CD14-positive monocyte (primary cell): ENCODE data around the gene HCST. TPM values are rescaled to one million over a fixed set of nuclear protein-coding genes. Genes with fewer than 3 reads are reported as not detected.

ENCODE experiments used
- DNase-seq, 3 donors: peaks; one replicate each; pipeline ENCODE4 v3.0.0-alpha.2; 2011 to 2022
- H2AFZ ChIP-seq: 2 replicates; pipeline ENCODE4 v1.6.0; 2012; ENCODE audit warnings: mild to moderate bottlenecking, low read depth, low read length, inconsistent platforms; ENCODE audit not compliant: insufficient read depth, poor library complexity, severe bottlenecking
- H3K27ac ChIP-seq, 2 donors: 1 replicate in 1 of 2; 2 replicates in 1 of 2; pipeline ENCODE4 v1.5.1; 2012 to 2013; ENCODE audit warnings: low read length in 2 of 2, control low read depth in 1 of 2, inconsistent platforms in 1 of 2, low read depth in 1 of 2, mild to moderate bottlenecking in 1 of 2
- H3K27me3 ChIP-seq, 2 donors: one replicate each; pipeline versions ENCODE4 v1.6.0 to v1.6.1; 2011 to 2013; ENCODE audit warnings: low read length in 2 of 2; ENCODE audit not compliant: control insufficient read depth in 2 of 2, insufficient read depth in 2 of 2
- H3K36me3 ChIP-seq, 2 donors: replicated peaks in 1 of 2; 1 replicate in 1 of 2; 2 replicates in 1 of 2; pipeline versions ENCODE4 v1.5.1 to v1.6.1; 2012 to 2013; ENCODE audit warnings: low read length in 2 of 2, control low read depth in 1 of 2, inconsistent platforms in 1 of 2, mild to moderate bottlenecking in 1 of 2; ENCODE audit not compliant: insufficient read depth in 2 of 2, control insufficient read depth in 1 of 2
- H3K4me1 ChIP-seq, 2 donors: 1 replicate in 1 of 2; 2 replicates in 1 of 2; pipeline versions ENCODE4 v1.5.1 to v1.6.1; 2012 to 2013; ENCODE audit warnings: low read length in 2 of 2, control low read depth in 1 of 2, inconsistent platforms in 1 of 2, mild to moderate bottlenecking in 1 of 2, moderate library complexity in 1 of 2; ENCODE audit not compliant: insufficient read depth in 2 of 2, control insufficient read depth in 1 of 2
- H3K4me2 ChIP-seq: replicated peaks from 2 replicates; pipeline ENCODE3; 2012; ENCODE audit warnings: low read length, moderate library complexity, mild to moderate bottlenecking; ENCODE audit not compliant: poor library complexity, severe bottlenecking; ENCODE audit errors: extremely low read depth
- H3K4me3 ChIP-seq, 3 experiments: fragments of 200-600 bp in 1 of 3; sonication (generic) in 1 of 3; replicated peaks in 1 of 3; 1 replicate in 2 of 3; 2 replicates in 1 of 3; pipeline ENCODE4 v1.5.1; 2011 to 2013; ENCODE audit warnings: low read length in 3 of 3, mild to moderate bottlenecking in 3 of 3, control low read depth in 2 of 3, low read depth in 2 of 3, inconsistent platforms in 1 of 3, moderate library complexity in 1 of 3
- H3K79me2 ChIP-seq: 2 replicates; pipeline ENCODE4 v1.6.0; 2012; ENCODE audit warnings: mild to moderate bottlenecking, control low read depth, inconsistent platforms, low read length, moderate library complexity; ENCODE audit not compliant: insufficient read depth
- H3K9ac ChIP-seq: 2 replicates; pipeline ENCODE4 v1.6.0; 2017; ENCODE audit warnings: low read length, mild to moderate bottlenecking; ENCODE audit not compliant: insufficient read depth, poor library complexity, severe bottlenecking
- H3K9me3 ChIP-seq, 2 donors: replicated peaks in 1 of 2; 1 replicate in 1 of 2; 2 replicates in 1 of 2; pipeline versions ENCODE4 v1.5.1 to v1.6.1; 2012 to 2013; ENCODE audit warnings: low read length in 2 of 2, control low read depth in 1 of 2; ENCODE audit not compliant: control insufficient read depth in 1 of 2, insufficient read depth in 1 of 2
- H4K20me1 ChIP-seq: 2 replicates; pipeline ENCODE4 v1.6.0; 2012; ENCODE audit warnings: mild to moderate bottlenecking, low read length, control low read depth, moderate library complexity; ENCODE audit not compliant: insufficient read depth
- H3K27ac Mint-ChIP-seq, 7 donors: one replicate each; pipeline ENCODE4 v1.8.0; 2020; ENCODE audit warnings: mild to moderate bottlenecking in 7 of 7, mixed read lengths in 7 of 7, moderate library complexity in 6 of 7, inconsistent platforms in 2 of 7
- H3K27me3 Mint-ChIP-seq, 3 donors: one replicate each; pipeline ENCODE4 v1.8.0; 2021 to 2022; ENCODE audit warnings: low read depth in 3 of 3, mild to moderate bottlenecking in 3 of 3, mixed read lengths in 3 of 3, moderate library complexity in 3 of 3, inconsistent platforms in 1 of 3
- H3K36me3 Mint-ChIP-seq, 2 donors: one replicate each; pipeline ENCODE4 v1.8.0; 2020; ENCODE audit warnings: mixed read lengths in 2 of 2, inconsistent platforms in 1 of 2, mild to moderate bottlenecking in 1 of 2
- H3K4me1 Mint-ChIP-seq: one replicate; pipeline ENCODE4 v1.8.0; 2020; ENCODE audit warnings: mild to moderate bottlenecking, mixed read lengths
- H3K4me3 Mint-ChIP-seq, 2 donors: one replicate each; pipeline ENCODE4 v1.8.0; 2020; ENCODE audit warnings: mild to moderate bottlenecking in 2 of 2, mixed read lengths in 2 of 2, moderate library complexity in 1 of 2
- H3K9me3 Mint-ChIP-seq, 7 donors: one replicate each; pipeline ENCODE4 v1.8.0; 2020 to 2022; ENCODE audit warnings: mixed read lengths in 7 of 7, mild to moderate bottlenecking in 6 of 7, moderate library complexity in 6 of 7, inconsistent platforms in 2 of 7
- CTCF ChIP-seq: fragments of 200-600 bp; IDR thresholded peaks from one replicate; pipeline ENCODE4 v1.8.0; 2022; ENCODE audit warnings: antibody characterized with exemption, mild to moderate bottlenecking
- WGBS: methylation state at CpG from one replicate; pipeline ENCODE4 v1.1.5; 2013; ENCODE audit warnings: missing lambda C conversion rate; ENCODE audit not compliant: insufficient coverage; 5-methylcytosine and 5-hydroxymethylcytosine counted together
- intact Hi-C, 2 donors: fragments of 100-400 bp; cut with micrococcal nuclease; formaldehyde crosslinking; loops; one replicate each; pipeline versions ENCODE4 v1.15.0 to v1.15.1; 2023
- polyA plus RNA-seq, 3 donors: library from polyadenylated mRNA; depleted of rRNA in 1 of 3; unstranded in 2 of 3; stranded (reverse) in 1 of 3; fragments of 300-500 nt in 2 of 3; fragments of >200 nt in 1 of 3; fragmentation: Illumina TruSeq in 2 of 3; gene quantifications; 1 replicate in 2 of 3; 2 replicates in 1 of 3; pipeline ENCODE4 v1.2.3, GENCODE V29; 2012 to 2021

Gene HCST
- polyA plus RNA-seq, 3 donors = 264 to 829 (median 594) TPM

- Histone ChIP-seq H3K9ac (no peak overlapping the region), H3K27me3 (peaks cover 10 to 23% of the 10 kb centered on the region in 2 donors), H2AFZ (no peak overlapping the region), H3K4me3 (no peak overlapping the region), H3K4me2 (no peak overlapping the region), H3K36me3 (no peaks in the 10 kb centered on the region), H3K79me2 (no peaks in the 10 kb centered on the region), H3K9me3 (no peaks in the 10 kb centered on the region), H4K20me1 (no peaks in the 10 kb centered on the region), H3K4me1 (peaks cover 0 to 3% of the 10 kb centered on the region in 2 donors), H3K27ac (no peak overlapping the region)
- no peak for DNase-seq
- no peak overlapping the region for H3K4me3 Mint-ChIP-seq
- H3K4me1 Mint-ChIP-seq = peaks cover 5% of the 10 kb centered on the region
- intact Hi-C loops = no loop called here
- 93% methylated on average over 3 of the region's 4 CpGs for WGBS
- TF ChIP-seq CTCF = no peak
- H3K36me3 Mint-ChIP-seq = peaks cover 0 to 2% of the 10 kb centered on the region in 2 donors
- H3K27me3 Mint-ChIP-seq = peaks cover 23 to 29% (median 29%) of the 10 kb centered on the region in 3 donors
- H3K9me3 Mint-ChIP-seq = no peaks in the 10 kb centered on the region
- no peak overlapping the region for H3K27ac Mint-ChIP-seq
Measured at GRCh38 chr19:35940839-35941238, 38.5 kb downstream of the HCST start.

GRCh38 chr19:35942235-35942634 is 39.9 kb downstream of the HCST start:
- peaks cover under 1% of the 10 kb centered on the region for H3K4me1 Mint-ChIP-seq
- Histone ChIP-seq H3K36me3 (no peaks in the 10 kb centered on the region), H4K20me1 (no peaks in the 10 kb centered on the region), H3K27ac (no peak overlapping the region), H2AFZ (no peak overlapping the region), H3K79me2 (no peaks in the 10 kb centered on the region), H3K9me3 (no peaks in the 10 kb centered on the region), H3K27me3 (peaks cover under 1 to 12% of the 10 kb centered on the region in 2 donors), H3K4me2 (no peak overlapping the region), H3K4me3 (no peak overlapping the region), H3K4me1 (no peaks in the 10 kb centered on the region), H3K9ac (no peak overlapping the region)
- H3K27me3 Mint-ChIP-seq = peaks cover 14 to 20% (median 18%) of the 10 kb centered on the region in 3 donors
- no peaks in the 10 kb centered on the region for H3K36me3 Mint-ChIP-seq
- no peaks in the 10 kb centered on the region for H3K9me3 Mint-ChIP-seq
- no peak for TF ChIP-seq CTCF
- no peak for DNase-seq
- H3K27ac Mint-ChIP-seq = no peak overlapping the region
- no peak overlapping the region for H3K4me3 Mint-ChIP-seq
- 97% methylated on average over 3 of the region's 3 CpGs for WGBS
- intact Hi-C loops = no loop called here
